BJ (cell line): Measurements from ENCODE around the gene PRKCA. TPM values are rescaled to one million over a fixed set of nuclear protein-coding genes. Genes with fewer than 3 reads are reported as not detected.

ENCODE experiments used
- CTCF ChIA-PET: fragments of 350-600 bp; formaldehyde crosslinking; extraction: SDS; loops from one replicate; lab custom pipeline; 2021; ENCODE audit warnings: antibody characterized with exemption, inconsistent platforms; lab: Yijun Ruan, JAX
- POLR2A ChIA-PET: fragments of 300-600 bp; sonication (Branson Sonifier 250); formaldehyde crosslinking; extraction: SDS; loops from one replicate; lab custom pipeline; 2021; ENCODE audit warnings: antibody characterized with exemption; lab: Charles Lee
- DNase-seq: peaks from one replicate; pipeline ENCODE4 v3.0.0-alpha.2; 2011; ENCODE audit warnings: low read depth
- H3K27me3 ChIP-seq: 2 replicates; pipeline ENCODE4 v1.6.0; 2011; ENCODE audit warnings: low read length; ENCODE audit not compliant: control insufficient read depth, insufficient read depth
- H3K36me3 ChIP-seq: 2 replicates; pipeline ENCODE4 v1.5.1; 2011; ENCODE audit warnings: low read length; ENCODE audit not compliant: control insufficient read depth, insufficient read depth
- H3K4me3 ChIP-seq: 2 replicates; pipeline ENCODE4 v1.5.1; 2011; ENCODE audit warnings: low read depth, mild to moderate bottlenecking, control low read depth, low read length
- CTCF ChIP-seq: IDR thresholded peaks from 2 replicates; pipeline ENCODE4 v1.5.1; 2011; ENCODE audit warnings: low read depth, mild to moderate bottlenecking, control low read depth, inconsistent platforms, low read length, moderate library complexity; ENCODE audit not compliant: insufficient read depth
- polyA plus RNA-seq: library from polyadenylated mRNA; depleted of rRNA; stranded (reverse); fragments of >200 nt; gene quantifications from 2 replicates; pipeline ENCODE4 v1.2.3, GENCODE V29; 2011

PRKCA gene
- polyA plus RNA-seq, 1 experiment, result 38.7 TPM

DNA sequence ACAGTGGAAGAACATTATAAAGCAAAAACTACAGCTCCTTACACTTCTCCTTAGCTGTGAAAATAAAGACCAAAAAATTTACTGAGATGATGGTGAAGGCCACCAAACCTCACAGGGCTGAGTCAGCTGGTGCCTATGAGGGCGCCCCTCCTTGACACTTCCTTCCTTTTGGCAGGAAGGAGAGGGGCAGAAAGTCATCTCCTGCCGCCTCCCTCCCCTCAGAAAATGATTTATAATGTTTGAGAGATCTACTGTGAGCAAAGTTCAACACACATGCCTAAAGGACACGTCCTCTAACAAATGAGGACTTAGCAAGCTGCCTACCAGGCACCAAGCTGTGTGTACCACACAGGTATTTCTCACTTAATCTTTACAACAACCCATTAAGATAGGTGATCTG, 245.7 kb downstream of the PRKCA start:
- no peaks in the 10 kb centered on the region for H3K27me3 ChIP-seq
- ChIA-PET POLR2A (no interaction called here), CTCF (interaction anchor here (0.6 kb wide), 2 partner anchors 19 to 156 kb away, joined by 3 read pairs; no protein-coding TSS in a partner anchor)
- no peaks in the 10 kb centered on the region for H3K36me3 ChIP-seq
- H3K4me3 ChIP-seq, result no peak overlapping the region
- TF ChIP-seq CTCF, result no peak
- DNase-seq, result no peak

- TF ChIP-seq CTCF, result no peak
- Histone ChIP-seq H3K4me3 (no peak overlapping the region), H3K27me3 (no peaks in the 10 kb centered on the region), H3K36me3 (no peaks in the 10 kb centered on the region)
- DNase-seq, result no peak
- ChIA-PET POLR2A (no interaction called here), CTCF (interaction anchor here (0.6 kb wide), 1 partner anchor 157 kb away, joined by 3 read pairs; no protein-coding TSS in a partner anchor)
These were observed 246.4 kb downstream of the PRKCA start for GRCh38 chr17:66548659-66549310.

GRCh38 chr17:66549311-66549704, 246.9 kb downstream of the PRKCA start:
- POLR2A ChIA-PET, result no interaction called here
- CTCF ChIA-PET, result no interaction called here
- DNase-seq, result no peak

GRCh38 chr17:66549731-66550207, 247.4 kb downstream of the PRKCA start:
- POLR2A ChIA-PET, result no interaction called here
- CTCF ChIA-PET, result interaction anchor here (2.0 kb wide), 1 partner anchor 17 kb away, joined by 12 read pairs; no protein-coding TSS in a partner anchor
- H3K27me3 ChIP-seq, result no peaks in the 10 kb centered on the region
- peak; percentile 80 for DNase-seq
- no peak for TF ChIP-seq CTCF
- H3K4me3 ChIP-seq, result no peak overlapping the region
- no peaks in the 10 kb centered on the region for H3K36me3 ChIP-seq

More at GRCh38 chr17:66549311-66549704, 246.9 kb downstream of the PRKCA start:
- no peaks in the 10 kb centered on the region for H3K36me3 ChIP-seq
- no peak overlapping the region for H3K4me3 ChIP-seq
- no peak for TF ChIP-seq CTCF
- H3K27me3 ChIP-seq, result no peaks in the 10 kb centered on the region

- H3K36me3 ChIP-seq, result no peaks in the 10 kb centered on the region
- no peak overlapping the region for H3K4me3 ChIP-seq
- CTCF ChIA-PET, result interaction anchor here (2.0 kb wide), 1 partner anchor 15 kb away, joined by 12 read pairs; no protein-coding TSS in a partner anchor
- no peak for DNase-seq
- TF ChIP-seq CTCF, result no peak
- no peaks in the 10 kb centered on the region for H3K27me3 ChIP-seq
- POLR2A ChIA-PET, result no interaction called here
These were observed 249.4 kb downstream of the PRKCA start for GRCh38 chr17:66551839-66552238.
